HG03575 (cell line): ENCODE results near the gene SERPINB1.
A peak's percentile ranks its signal among the peaks of the same experiment; 100 is the strongest.
"Not testable (repeated sequence)": the region's sequence is repeated elsewhere in the genome, so short reads cannot be mapped to it uniquely, and the experiment has no call there.

Experiments used
- ATAC-seq: cut with Tn5 transposase; IDR thresholded peaks from one replicate; pipeline ENCODE4 v1.9.1; 2021; ENCODE audit not compliant: unreplicated experiment, insufficient number of reproducible peaks, low FRiP score; ENCODE audit errors: extremely low read depth

The SERPINB1 gene

DNA sequence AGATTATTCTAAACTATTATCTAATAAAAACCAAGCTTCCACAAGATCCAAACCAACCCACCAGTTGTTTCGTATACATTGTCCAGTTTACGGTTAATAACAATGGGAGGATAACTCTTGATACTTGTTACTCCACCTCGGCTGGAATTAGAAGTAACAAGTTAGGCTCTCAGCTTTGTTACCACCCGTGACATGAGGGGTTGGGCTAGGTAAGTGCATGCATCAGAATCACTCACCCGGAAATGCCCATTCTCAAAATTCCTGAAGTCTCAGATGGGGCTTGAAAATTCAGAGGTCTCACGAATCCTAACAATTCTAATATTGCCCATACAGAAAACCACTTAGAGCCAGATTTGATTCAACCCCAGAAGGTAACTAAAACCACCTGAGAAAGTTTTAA lies 27.0 kb upstream of the SERPINB1 start:
- ATAC-seq, result no peak

DNA sequence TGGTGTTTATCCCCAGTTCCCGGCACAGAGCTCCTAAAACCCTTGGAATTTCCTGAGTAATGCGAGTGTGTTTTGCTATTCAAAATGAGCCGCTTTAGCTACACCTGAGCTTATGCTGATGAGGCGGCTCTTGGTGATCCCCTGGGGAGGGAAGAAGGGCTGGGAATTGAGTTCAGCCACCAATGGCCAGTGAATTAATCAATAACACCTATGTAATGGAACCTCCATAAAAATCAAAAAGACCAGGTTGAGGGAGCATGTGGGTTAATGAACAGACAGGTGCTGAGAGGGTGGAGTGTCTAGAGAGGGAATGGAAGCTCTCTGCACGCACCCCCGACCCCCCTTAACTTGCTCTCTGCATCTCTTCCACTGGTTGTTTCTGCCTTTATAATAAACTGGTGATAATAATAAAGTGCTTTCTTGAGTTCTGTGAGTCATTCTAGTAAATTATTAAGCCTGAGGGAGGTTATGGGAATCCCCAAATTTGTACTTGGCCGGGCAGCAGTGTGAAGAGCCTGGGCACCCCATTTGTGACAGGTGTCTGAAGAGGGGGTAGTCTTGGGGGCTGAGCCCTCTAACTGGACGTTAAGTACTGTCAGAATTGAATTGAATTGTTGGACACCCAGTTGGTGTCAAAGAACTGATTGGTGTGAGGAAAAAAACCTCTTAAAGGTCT lies 24.6 kb upstream of the SERPINB1 start:
- ATAC-seq, result no peak

DNA sequence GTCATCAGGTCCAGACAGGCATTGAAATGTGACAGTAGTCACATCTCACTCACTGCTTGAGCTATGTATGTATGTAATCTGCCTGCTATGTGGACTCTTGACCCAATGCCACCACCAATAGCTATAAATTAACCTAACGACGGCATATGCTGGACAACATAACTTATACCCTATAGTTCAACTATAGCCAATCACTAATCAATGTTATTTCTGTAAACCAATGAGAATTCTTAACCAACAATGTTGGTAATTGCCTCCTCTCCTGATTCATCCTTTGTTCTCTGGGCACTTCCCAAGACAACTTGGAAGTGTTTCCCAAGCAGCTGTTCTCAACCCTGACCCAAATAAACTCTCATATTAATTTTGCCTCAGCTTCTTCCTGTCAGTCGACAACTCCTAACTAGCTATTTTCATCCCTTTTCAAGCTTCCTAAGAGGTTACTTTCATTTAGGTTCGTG lies 24.1 kb upstream of the SERPINB1 start:
- no peak for ATAC-seq

DNA sequence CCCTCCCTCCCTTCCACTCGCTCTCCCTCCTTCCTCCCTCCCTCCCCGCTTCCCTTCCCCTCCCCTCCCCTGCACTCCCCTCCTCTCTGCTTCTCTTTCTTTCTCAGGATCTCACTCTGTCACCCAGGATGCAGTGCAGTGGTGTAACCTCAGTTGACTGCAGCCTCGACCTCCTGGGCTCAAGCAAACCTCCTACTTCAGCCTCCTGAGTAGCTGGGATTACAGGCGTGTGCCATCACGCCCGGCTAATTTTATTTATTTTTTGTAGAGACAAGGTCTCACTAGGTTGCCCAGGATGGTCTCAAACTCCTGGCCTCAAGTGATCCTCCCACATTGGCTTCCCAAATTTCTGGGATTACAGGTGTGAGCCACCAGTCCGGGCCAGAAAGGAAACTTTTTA lies 23.6 kb upstream of the SERPINB1 start:
- no peak for ATAC-seq

DNA sequence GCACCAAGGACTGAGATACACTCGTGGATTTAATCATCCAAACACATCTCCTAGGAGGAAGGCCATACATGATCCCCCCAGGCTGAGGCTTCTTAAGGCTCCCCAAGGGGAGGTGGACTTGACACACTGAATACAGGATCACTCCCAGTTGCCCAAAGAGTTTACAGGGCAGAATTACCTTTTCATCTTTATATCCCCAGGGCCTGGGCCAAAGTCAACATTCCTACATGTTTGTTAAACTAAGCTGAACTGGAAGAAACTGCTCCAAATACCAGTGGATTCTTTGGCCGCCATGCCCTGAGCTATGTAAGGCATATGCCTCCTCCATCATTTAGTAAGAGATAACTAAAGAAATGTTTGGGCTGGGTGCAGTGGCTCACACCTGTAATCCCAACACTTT lies 22.2 kb upstream of the SERPINB1 start:
- no peak for ATAC-seq

DNA sequence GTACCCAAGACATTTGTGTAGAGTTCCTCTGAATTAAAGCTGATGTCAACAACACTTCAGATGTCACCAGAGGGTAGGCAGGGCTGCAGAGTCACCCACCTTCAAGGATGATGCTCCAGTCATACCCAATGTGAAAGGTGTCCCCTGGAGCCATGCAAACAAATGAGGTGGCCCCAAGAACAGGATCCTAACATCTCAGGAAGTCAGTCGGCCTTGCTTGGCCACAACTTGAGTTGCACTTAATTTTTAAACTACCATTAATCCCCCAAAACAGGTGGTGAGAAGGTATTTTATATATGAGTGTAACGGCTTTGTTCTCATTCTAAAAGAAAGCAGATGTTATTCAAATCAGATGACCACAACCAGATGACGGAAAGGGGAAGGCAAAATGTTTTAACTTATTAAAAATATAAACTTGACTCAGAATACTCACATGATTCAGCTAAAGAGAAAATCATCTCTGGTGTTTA lies 21.1 kb upstream of the SERPINB1 start:
- peak; percentile 39 for ATAC-seq

DNA sequence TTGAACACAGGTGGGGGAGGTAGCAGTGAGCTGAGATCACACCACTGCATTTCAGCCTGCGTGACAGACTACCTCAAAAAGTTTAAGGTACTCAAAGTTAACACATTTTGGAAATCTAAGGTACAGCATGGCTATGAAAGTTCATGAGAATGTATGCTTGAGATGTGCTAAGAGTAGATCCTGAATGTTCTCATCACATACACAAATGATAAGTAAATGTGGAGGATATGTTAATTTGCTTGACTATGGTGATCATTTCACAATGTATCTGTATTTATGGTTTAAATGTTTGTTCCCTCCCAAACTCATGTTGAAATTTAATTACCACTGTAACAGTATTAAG lies 20.1 kb upstream of the SERPINB1 start:
- ATAC-seq, result no peak

DNA sequence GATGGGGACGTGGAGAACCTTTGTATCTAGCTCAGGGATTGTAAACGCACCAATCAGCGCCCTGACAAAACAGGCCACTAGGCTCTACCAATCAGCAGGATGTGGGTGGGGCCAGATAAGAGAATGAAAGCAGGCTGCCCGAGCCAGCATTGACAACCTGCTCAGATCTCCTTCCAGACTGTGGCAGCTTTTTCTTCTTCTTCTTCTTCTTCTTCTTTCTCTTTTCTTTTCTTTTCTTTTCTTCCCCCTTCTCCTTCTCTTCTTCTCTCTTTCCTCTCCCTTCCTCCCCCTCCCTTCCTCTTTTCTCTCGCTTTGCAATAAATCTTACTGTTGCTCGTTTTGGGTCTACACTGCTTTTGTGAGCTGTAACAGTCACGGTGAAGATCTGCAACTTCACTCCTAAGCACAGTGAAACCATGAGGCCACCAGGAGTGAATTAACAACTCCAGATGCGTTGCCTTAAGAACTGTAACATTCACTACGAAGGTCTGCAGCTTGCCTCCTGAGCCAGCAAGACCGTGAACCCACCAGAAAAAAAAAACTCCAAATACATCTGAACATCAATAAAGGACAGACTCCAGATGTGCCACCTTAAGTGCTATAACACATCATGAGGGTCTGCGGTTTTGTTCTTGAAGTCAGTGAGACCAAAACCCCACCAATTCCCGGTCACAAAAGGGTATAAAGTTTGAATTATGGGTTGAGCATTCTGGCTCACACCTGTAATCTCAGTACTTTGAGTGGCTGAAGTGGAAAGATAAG lies 19.6 kb upstream of the SERPINB1 start:
- ATAC-seq, result no peak

DNA sequence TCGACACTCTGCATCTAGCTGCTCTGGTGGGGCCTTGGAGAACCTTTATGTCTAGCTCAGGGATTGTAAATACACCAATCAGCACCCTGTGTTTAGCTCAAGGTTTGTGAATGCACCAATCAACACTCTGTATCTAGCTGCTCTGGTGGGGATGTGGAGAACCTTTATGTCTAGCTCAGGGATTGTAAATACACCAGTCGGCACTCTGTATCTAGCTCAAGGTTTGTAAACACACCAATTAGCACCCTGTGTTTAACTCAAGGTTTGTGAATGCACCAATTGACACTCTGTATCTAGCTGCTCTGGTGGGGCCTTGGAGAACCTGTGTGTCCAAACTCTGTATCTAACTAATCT lies 19.0 kb upstream of the SERPINB1 start:
- ATAC-seq, result not testable (repeated sequence)

DNA sequence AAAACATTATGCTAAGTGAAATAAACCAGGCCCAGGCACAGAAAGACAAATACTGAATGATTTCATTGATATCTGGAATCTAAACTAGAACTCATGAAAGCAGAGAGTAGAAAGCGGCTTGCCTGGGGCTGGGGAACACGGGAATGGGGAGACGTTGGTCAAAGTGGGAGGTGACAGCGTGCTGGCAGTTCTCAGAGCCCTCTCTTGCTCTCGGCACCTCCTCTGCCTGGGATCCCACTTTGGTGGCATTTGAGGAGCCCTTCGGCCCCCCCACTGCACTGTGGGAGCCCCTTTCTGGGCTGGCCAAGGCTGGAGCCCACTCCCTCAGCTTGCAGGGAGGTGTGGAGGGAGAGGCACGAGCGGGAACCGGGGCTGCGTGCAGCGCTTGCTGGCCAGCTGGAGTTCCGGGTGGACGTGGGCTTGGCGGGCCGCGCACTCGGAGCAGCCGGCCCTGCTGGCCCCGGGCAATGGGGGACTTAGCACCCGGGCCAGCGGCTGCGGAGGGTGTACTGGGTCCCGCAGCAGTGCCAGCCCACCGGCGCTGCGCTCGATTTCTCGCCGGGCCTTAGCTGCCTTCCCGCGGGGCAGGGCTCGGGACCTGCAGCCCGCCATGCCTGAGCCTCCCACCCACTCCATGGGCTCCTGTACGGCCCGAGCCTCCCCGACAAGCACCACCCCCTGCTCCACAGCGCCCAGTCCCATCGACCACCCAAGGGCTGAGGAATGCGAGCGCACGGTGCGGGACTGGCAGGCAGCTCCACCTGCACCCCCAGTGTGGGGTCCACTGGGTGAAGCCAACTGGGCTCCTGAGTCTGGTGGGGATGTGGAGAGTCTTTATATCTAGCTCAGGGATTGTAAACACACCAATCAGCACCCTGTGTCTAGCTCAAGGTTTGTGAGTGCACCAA lies 18.4 kb upstream of the SERPINB1 start:
- ATAC-seq, result not testable (repeated sequence)

DNA sequence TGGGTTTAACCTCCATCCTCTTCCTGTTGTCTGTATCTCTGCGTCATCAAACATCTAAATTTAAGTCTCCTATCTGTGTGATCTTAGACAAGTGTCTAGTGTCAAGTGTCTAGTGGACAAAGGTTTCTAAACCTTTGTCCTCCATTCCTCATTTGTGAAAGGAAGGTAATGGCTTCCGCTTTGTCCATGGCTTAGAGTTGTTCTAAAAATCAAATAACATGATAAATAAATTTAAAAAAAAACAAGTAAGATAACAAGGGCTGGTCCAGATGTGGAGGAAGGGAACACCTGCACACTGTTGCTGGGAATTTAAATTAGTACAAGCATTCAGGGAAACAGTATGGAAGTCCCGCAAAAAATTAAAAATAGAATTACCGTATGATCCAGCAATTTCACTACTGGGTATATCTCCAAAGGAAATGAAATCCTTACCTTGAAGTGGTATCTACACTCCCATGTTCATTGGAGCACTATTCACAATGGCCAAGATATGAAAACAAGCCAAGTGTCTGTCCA lies 17.6 kb upstream of the SERPINB1 start:
- no peak for ATAC-seq

DNA sequence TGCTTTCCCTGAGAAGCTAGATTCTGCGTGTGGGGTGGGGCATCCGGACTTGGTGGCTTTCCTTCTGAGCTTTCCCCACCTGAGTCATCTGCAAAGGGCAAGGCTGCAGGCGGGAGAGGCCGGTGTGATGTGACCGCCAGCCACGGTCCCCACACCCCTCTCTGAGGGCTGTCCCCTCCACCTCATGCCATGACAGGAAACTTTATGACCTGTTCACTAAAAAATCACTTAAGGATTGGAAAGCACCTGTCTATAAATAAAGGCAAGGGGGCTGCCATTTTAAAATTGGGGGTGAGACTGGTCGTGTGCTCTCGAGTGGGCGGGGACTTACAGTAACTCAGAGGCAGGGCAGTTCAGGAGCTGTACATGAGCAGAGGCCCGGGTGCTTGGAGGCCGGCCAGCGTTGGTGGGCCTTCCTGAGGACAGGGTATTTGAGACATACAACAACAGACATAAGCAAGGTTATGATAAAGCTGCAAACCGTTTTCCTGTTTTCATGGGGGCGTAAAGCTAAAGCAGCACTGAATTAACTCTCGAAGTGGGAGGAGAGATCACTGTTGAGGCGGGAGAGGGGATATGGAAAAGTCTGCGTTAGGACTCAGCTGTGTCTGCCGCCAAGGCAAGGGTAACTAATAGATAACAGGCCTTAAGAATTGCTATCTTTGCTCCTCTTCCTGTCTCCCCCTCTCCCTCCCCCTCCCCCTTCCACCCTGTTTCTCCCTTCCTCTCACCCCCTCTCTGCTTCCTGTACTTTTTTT lies 16.1 kb upstream of the SERPINB1 start:
- no peak for ATAC-seq

DNA sequence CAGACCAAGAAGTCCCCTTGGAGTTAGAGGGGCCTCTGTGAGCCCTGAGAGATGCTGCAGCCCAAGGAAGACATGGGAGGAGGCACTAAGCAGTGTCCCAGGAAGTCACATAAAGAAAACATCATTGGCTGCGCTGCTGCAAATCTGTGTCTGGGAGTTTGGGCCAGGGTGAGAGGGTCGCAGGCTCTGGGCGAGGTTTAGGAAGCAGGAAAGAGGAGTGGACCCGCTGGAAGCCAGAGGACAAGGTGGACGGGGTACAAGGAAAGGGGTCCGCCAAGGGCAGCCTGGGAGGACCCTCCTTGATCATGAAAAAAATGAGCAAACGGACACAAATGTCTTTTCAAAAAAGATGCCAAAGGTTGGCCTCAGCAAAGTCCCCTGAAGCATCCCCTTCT lies 15.5 kb upstream of the SERPINB1 start:
- ATAC-seq, result no peak

DNA sequence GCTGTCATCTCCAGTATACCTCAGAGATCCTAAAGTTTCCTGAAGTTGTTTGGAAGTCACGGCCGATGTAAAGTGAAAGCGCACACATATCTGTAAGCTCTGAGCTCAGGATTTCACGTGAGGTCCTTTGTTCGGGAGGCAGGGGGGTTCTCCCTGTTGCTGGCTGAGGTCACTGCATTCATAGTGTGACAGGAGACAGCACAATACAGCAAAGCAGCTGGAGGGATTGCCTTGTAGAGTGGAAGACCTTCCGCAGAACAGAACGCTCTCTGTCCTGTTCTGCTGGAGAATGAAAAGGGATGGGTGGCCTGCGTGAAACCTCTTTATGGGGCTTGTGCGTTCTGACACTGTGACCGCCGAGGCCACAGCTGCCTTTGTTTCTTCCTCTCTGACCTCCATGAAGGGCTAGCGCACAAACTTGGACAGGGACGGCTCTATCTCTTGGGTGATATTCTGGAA lies 13.4 kb upstream of the SERPINB1 start:
- ATAC-seq, result no peak

DNA sequence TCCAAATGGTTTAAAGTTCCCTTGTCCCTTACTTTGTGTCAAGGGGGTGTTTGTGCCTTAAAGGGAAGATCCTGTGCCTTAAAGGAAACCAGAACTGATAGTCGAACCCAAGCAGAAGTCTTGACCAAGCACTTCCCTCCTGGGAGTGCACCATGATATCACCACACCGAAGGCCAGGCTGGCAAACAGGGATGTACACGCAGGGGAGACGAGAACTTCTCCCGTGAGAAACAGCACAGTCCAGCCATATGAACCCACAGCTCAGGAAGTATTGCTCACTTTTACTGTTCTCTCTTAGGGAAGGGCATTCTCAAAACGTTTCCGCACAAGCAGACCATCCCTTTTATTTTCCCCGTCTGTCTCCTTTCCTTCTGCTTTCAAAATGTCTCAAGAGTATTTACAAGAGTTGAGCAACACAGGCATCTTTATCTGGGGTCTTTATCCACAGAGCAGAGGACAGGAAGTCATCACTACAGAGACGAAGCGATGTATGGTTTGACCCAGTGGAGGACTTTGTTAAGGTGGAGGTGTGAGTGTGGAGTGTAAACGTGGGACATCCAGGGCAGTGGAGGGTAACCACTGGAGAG lies 12.8 kb upstream of the SERPINB1 start:
- ATAC-seq, result no peak

DNA sequence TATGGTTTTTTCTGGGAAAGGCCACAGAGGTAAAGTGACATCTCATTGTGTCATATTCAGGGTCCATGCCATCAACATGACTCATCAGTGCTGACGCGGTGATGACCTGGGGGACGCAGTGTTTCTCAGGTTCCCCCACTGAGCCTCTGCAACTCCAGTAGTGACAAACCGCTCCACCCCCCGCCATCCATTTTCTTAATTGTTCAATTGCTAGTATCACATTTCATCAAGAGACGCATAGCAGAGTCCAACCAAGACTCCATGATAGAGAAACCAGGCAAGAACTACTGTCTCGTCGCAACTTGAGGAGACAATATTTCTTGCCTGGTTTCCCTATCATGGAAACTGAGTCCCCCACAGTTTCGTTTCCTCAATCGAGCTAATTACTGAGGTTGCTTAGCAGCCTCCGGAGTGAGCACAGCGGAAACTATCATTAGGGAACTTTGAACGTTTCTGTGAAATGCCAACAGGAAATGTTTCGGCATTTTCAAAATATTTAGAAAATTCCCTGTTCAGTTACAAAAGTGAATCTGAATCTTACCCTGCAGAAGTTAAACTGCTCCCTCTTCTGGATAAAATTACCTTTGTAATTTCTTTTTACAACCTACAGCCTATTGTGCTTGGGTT lies 12.2 kb upstream of the SERPINB1 start:
- ATAC-seq, result no peak

DNA sequence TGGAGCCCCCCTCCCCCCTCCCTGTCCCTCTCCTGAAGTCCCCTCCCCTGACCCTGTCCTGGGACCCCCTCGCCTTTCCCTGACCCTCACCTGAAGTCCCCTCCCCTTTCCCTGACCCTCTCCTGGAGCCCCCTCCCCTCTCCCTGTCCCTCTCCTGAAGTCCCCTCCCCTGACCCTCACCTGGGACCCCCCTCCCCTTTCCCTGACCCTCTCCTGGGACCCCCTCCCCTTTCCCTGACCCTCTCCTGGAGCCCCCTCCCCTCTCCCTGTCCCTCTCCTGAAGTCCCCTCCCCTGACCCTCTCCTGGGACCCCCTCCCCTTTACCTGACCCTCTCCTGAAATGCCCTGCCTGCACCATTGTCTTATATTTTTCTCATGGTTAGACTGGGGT lies 11.7 kb upstream of the SERPINB1 start:
- not testable (repeated sequence) for ATAC-seq

DNA sequence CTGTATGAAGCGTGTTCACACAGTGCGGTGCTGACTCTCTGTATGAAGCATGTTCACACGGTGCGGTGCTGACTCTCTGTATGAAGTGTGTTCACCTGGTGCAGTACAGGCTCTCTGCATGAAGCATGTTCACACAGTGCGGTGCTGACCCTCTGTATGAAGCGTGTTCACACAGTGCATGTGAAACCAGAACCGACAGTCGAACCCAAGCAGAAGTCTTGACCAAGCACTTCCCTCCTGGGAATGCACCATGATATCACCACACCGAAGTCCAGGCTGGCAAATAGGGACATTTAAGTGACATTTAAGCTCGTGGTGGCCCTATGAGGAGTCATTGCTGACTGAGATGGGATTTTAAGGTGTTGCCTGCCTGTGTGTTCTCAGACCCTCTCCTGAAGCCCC lies 11.3 kb upstream of the SERPINB1 start:
- no peak for ATAC-seq
